ENCODE results near the gene LAMTOR5. TPM values are rescaled to one million over a fixed set of nuclear protein-coding genes. Genes with fewer than 3 reads are reported as not detected.

The LAMTOR5 gene
- total RNA-seq, 1 donor: 38.4 TPM

DNA sequence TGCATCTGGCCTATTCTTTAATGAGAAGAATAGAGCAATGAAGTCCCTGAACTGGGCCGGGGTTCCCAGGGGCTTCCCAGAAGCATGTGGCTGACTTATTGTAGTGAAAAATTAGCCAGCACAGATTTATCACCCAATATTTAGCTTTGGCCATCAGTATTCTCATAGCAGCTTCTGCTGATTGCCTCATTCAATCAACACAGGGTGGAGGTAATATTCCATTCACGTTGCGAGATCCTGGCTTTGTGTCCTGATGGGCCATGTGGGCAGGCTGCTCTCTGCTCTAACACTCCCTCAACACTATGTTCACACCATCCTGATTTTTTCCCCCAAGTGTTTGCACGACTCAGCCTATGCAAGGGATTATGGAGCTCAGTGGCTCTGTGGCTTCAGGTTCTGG lies 21.5 kb upstream of the LAMTOR5 start:
- TF ChIP-seq, protein P1, sequence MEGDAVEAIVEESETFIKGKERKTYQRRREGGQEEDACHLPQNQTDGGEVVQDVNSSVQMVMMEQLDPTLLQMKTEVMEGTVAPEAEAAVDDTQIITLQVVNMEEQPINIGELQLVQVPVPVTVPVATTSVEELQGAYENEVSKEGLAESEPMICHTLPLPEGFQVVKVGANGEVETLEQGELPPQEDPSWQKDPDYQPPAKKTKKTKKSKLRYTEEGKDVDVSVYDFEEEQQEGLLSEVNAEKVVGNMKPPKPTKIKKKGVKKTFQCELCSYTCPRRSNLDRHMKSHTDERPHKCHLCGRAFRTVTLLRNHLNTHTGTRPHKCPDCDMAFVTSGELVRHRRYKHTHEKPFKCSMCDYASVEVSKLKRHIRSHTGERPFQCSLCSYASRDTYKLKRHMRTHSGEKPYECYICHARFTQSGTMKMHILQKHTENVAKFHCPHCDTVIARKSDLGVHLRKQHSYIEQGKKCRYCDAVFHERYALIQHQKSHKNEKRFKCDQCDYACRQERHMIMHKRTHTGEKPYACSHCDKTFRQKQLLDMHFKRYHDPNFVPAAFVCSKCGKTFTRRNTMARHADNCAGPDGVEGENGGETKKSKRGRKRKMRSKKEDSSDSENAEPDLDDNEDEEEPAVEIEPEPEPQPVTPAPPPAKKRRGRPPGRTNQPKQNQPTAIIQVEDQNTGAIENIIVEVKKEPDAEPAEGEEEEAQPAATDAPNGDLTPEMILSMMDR (IDR thresholded peaks at IDR 0.05; ENCODE audit: extremely low read depth, low read depth, low read length): no peak

DNA sequence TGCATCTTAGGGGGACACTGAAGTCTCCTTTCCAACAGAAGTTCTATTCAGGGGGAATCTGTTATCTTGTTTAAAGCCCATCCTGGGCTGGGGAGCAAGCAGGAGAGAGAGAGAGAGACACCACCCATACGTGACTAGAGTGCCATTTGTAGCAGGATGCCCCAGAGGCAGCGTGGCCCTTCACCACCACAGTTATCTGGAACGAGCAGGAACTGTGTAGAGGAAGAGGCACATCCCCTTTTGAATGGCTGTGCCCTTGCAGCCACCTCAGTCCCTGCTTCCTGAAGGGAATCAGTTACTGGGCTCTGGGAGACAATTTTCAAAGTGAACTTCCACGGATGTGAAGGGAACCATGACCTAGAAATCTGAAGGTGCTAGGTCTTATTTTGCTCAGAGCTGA lies 19.4 kb upstream of the LAMTOR5 start:
- DNase-seq (ENCODE audit: insufficient read length, low spot score, missing footprints): no peak
- Histone ChIP-seq H3K79me2 (ENCODE audit: insufficient read depth, low read length) (no peaks in the 10 kb centered on the region), H3K4me2 (ENCODE audit: insufficient read depth, low read length) (no peak overlapping the region), H2AFZ (ENCODE audit: low read length) (no peak overlapping the region), H3K4me1 (ENCODE audit: insufficient read depth, low read length) (no peaks in the 10 kb centered on the region), H3K9me3 (ENCODE audit: low read depth, low read length) (no peaks in the 10 kb centered on the region), H3K27ac (ENCODE audit: low read depth, low read length) (no peak overlapping the region), H3K4me3 (ENCODE audit: insufficient read depth, low read length) (no peak overlapping the region), H3K36me3 (ENCODE audit: insufficient read depth, low read length) (no peaks in the 10 kb centered on the region), H3K27me3 (ENCODE audit: insufficient read depth, low read length) (peaks cover 23% of the 10 kb centered on the region), H4K20me1 (ENCODE audit: insufficient read depth, low read length) (no peaks in the 10 kb centered on the region)
- TF ChIP-seq, protein P1 (IDR thresholded peaks at IDR 0.05; ENCODE audit: extremely low read depth, low read depth, low read length): no peak

More for the DNA sequence above, 21.5 kb upstream of the LAMTOR5 start:
- no peaks in the 10 kb centered on the region for H3K36me3 ChIP-seq (ENCODE audit: insufficient read depth, low read length)
- no peak for DNase-seq (ENCODE audit: insufficient read length, low spot score, missing footprints)
- H4K20me1 ChIP-seq (ENCODE audit: insufficient read depth, low read length): no peaks in the 10 kb centered on the region
- no peaks in the 10 kb centered on the region for H3K4me1 ChIP-seq (ENCODE audit: insufficient read depth, low read length)
- no peak overlapping the region for H3K4me2 ChIP-seq (ENCODE audit: insufficient read depth, low read length)
- H3K4me3 ChIP-seq (ENCODE audit: insufficient read depth, low read length): no peak overlapping the region
- no peaks in the 10 kb centered on the region for H3K79me2 ChIP-seq (ENCODE audit: insufficient read depth, low read length)
- H3K27ac ChIP-seq (ENCODE audit: low read depth, low read length): no peak overlapping the region
- H3K27me3 ChIP-seq (ENCODE audit: insufficient read depth, low read length): peaks cover 23% of the 10 kb centered on the region
- H3K9me3 ChIP-seq (ENCODE audit: low read depth, low read length): no peaks in the 10 kb centered on the region
- H2AFZ ChIP-seq (ENCODE audit: low read length): no peak overlapping the region

DNA sequence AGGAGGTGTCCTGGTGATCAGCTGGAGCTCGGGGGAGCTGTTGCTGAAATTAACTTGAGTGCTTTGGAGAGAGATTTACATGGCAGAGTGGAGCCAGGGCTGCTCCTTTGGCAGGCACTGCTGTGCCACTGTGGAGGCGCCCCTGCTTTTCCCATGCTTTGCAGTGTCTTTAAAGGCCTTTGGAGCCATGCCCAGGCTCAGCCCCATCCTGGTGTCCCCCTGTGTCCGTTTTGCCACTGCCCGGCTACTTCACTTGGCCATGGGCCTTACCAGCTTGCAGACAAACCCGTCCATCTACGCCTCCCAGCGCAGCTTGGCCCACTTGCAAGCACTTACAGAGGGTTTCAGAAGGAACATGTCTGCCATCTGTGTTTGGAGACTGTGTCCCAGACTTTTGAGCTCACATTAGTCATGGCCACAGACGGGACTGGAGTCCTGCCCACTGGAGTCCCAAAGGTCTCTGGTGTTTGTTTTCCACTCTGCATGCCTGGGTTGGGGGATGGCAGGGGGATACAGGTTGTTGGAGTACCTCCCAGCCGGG lies 18.2 kb upstream of the LAMTOR5 start:
- TF ChIP-seq, protein P1 (IDR thresholded peaks at IDR 0.05; ENCODE audit: extremely low read depth, low read depth, low read length): no peak
- peaks cover 16% of the 10 kb centered on the region for H3K27me3 ChIP-seq (ENCODE audit: insufficient read depth, low read length)

DNA sequence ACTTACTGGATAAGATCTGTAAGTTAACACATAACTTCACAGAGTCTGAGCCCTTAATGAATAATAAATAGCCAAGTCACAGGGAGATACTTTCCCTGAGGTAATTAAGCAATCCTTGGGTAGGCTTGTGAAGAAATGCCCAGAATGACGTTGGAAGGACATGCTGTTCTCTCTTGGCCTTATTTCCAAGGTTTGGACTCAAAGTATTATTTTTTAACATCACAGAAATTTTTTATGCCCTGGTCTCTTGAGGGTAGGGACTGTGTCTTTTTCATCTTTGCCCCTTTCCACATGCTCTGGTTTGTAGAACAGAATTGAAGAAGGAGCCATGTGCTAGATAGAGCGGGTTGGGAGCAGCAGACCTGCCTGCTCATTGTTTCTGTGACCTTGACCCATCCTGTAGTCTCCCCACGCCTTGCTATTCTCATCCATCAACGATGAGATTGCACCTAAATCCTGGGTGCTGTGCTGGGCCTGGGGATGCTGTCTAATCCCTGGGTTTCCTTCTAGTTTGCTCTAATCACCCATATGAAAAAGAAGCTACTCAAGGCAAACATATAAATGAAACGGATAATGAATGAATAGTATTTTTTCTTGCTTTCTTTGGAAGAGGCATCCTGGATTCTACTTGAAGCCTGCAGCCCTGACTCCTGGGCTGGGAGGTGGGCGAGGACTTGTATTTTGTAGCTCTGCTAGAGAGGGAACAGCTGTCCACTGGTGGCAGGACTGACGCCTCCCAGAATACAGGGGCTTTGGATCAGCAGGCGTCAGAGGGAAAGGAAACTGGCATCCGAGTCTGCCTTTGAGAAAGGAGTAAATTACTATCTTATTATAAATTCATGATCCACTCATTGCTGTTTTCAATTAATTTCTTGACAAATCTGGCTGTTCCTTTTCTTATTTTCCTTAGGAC lies 17.5 kb upstream of the LAMTOR5 start:
- H3K79me2 ChIP-seq (ENCODE audit: insufficient read depth, low read length): no peaks in the 10 kb centered on the region
- no peaks in the 10 kb centered on the region for H3K4me1 ChIP-seq (ENCODE audit: insufficient read depth, low read length)
- H2AFZ ChIP-seq (ENCODE audit: low read length): no peak overlapping the region
- no peaks in the 10 kb centered on the region for H4K20me1 ChIP-seq (ENCODE audit: insufficient read depth, low read length)
- H3K27ac ChIP-seq (ENCODE audit: low read depth, low read length): no peak overlapping the region
- no peak overlapping the region for H3K4me2 ChIP-seq (ENCODE audit: insufficient read depth, low read length)
- no peaks in the 10 kb centered on the region for H3K9me3 ChIP-seq (ENCODE audit: low read depth, low read length)
- no peak for DNase-seq (ENCODE audit: insufficient read length, low spot score, missing footprints)
- H3K27me3 ChIP-seq (ENCODE audit: insufficient read depth, low read length): peaks cover 9% of the 10 kb centered on the region
- TF ChIP-seq, protein P1 (IDR thresholded peaks at IDR 0.05; ENCODE audit: extremely low read depth, low read depth, low read length): no peak
- H3K36me3 ChIP-seq (ENCODE audit: insufficient read depth, low read length): no peaks in the 10 kb centered on the region
- no peak overlapping the region for H3K4me3 ChIP-seq (ENCODE audit: insufficient read depth, low read length)

More for the DNA sequence above, 18.2 kb upstream of the LAMTOR5 start:
- Histone ChIP-seq H3K36me3 (ENCODE audit: insufficient read depth, low read length) (no peaks in the 10 kb centered on the region), H4K20me1 (ENCODE audit: insufficient read depth, low read length) (no peaks in the 10 kb centered on the region), H3K79me2 (ENCODE audit: insufficient read depth, low read length) (no peaks in the 10 kb centered on the region), H3K4me3 (ENCODE audit: insufficient read depth, low read length) (no peak overlapping the region), H3K27ac (ENCODE audit: low read depth, low read length) (no peak overlapping the region), H3K4me2 (ENCODE audit: insufficient read depth, low read length) (no peak overlapping the region), H2AFZ (ENCODE audit: low read length) (peak overlapping the region; percentile 68), H3K9me3 (ENCODE audit: low read depth, low read length) (no peaks in the 10 kb centered on the region), H3K4me1 (ENCODE audit: insufficient read depth, low read length) (no peaks in the 10 kb centered on the region)
- no peak for DNase-seq (ENCODE audit: insufficient read length, low spot score, missing footprints)

All from osteoblast (primary cell).